ENCODE results near the gene DOCK3. TPM values are rescaled to one million over a fixed set of nuclear protein-coding genes. Genes with fewer than 3 reads are reported as not detected.

The DOCK3 gene
- polyA plus RNA-seq, 2 of the 4 experiments (the other 2 are of a cell fraction): 0.40 to 0.46 TPM

- no peak overlapping the region for H3K4me3 ChIP-seq
- POLR2A ChIA-PET: no interaction called here
- no peaks in the 10 kb centered on the region for H3K4me1 ChIP-seq
- no peaks in the 10 kb centered on the region for H3K9me3 ChIP-seq
- ATAC-seq: no peak
- CTCF ChIA-PET: no interaction called here
- no peak overlapping the region for H3K4me2 ChIP-seq
- TF ChIP-seq HEYL (CRISPR knock-in tag; IDR thresholded peaks at IDR 0.05) (no peak), ESRRA (IDR thresholded peaks at IDR 0.05; ENCODE audit: borderline replicate concordance, low read length) (no peak), NPAS2 (CRISPR knock-in tag; IDR thresholded peaks at IDR 0.05; ENCODE audit: borderline replicate concordance) (no peak), HDAC2 (IDR thresholded peaks at IDR 0.05) (no peak), EP300 (IDR thresholded peaks at IDR 0.05) (no peak)
- WGBS (ENCODE audit: missing lambda C conversion rate): 0% methylated on average over 1 of the region's 1 CpG
- H3K27ac ChIP-seq: no peak overlapping the region
- FAIRE-seq: no peak
- no peak for DNase-seq (ENCODE audit: low read depth in 1 of 2, low spot score in 1 of 2)
Measured at GRCh38 chr3:50995085-50995824, 320.5 kb downstream of the DOCK3 start.

- POLR2A ChIA-PET: no interaction called here
- no peak for FAIRE-seq
Measured at GRCh38 chr3:51002495-51002894, 327.8 kb downstream of the DOCK3 start.

GRCh38 chr3:51004235-51004634 is 329.5 kb downstream of the DOCK3 start:
- H3K27ac ChIP-seq: no peak overlapping the region
- H3K4me3 ChIP-seq: no peak overlapping the region
- TF ChIP-seq POLR2A (IDR thresholded peaks at IDR 0.05; ENCODE audit: low read length) (no peak), FOSL2 (IDR thresholded peaks at IDR 0.05) (no peak), FOSL2 (CRISPR knock-in tag; IDR thresholded peaks at IDR 0.05) (no peak), ZFP36 (IDR thresholded peaks at IDR 0.05; ENCODE audit: borderline replicate concordance, partially characterized antibody) (no peak), JUNB (IDR thresholded peaks at IDR 0.05) (no peak), JUN (IDR thresholded peaks at IDR 0.05) (no peak), KDM1A (IDR thresholded peaks at IDR 0.05; ENCODE audit: low read depth) (no peak), NR3C1 (IDR thresholded peaks at IDR 0.05) (no peak), GATA3 (IDR thresholded peaks at IDR 0.05; ENCODE audit: borderline replicate concordance) (no peak), CHD4 (IDR thresholded peaks at IDR 0.05; ENCODE audit: borderline replicate concordance) (no peak), POLR2AphosphoS2 (conservative IDR thresholded peaks at IDR 0.05; ENCODE audit: low read length) (no peak), ESRRA (IDR thresholded peaks at IDR 0.05; ENCODE audit: borderline replicate concordance, low read length) (no peak), EHMT2 (IDR thresholded peaks at IDR 0.05; ENCODE audit: low read depth) (no peak), CTCF (IDR thresholded peaks at IDR 0.05) (no peak)
- CTCF ChIA-PET: no interaction called here
- no peak overlapping the region for H3K4me2 ChIP-seq
- no peak for ATAC-seq
- FAIRE-seq: no peak
- no peaks in the 10 kb centered on the region for H3K9me3 ChIP-seq
- WGBS (ENCODE audit: missing lambda C conversion rate): 0% methylated on average over 2 of the region's 2 CpGs
- DNase-seq (ENCODE audit: low read depth in 1 of 2, low spot score in 1 of 2): no peak
- POLR2A ChIA-PET: no interaction called here
- H3K4me1 ChIP-seq: no peaks in the 10 kb centered on the region

More at GRCh38 chr3:51002495-51002894, 327.8 kb downstream of the DOCK3 start:
- no peak overlapping the region for H3K27ac ChIP-seq
- no peaks in the 10 kb centered on the region for H3K9me3 ChIP-seq
- CTCF ChIA-PET: interaction anchor here (1.1 kb wide), 1 partner anchor 98 kb away, joined by 4 read pairs; no protein-coding TSS in a partner anchor
- no peak overlapping the region for H3K4me2 ChIP-seq
- DNase-seq (ENCODE audit: low read depth in 1 of 2, low spot score in 1 of 2): no peak
- H3K4me1 ChIP-seq: no peaks in the 10 kb centered on the region
- ATAC-seq: no peak
- H3K4me3 ChIP-seq: no peak overlapping the region
- no peak for TF ChIP-seq KDM1A (IDR thresholded peaks at IDR 0.05; ENCODE audit: low read depth)

GRCh38 chr3:51024121-51024520 is 349.4 kb downstream of the DOCK3 start:
- FAIRE-seq: no peak
- ChIA-PET POLR2A (no interaction called here), CTCF (no interaction called here)
- Histone ChIP-seq H3K9me3 (no peaks in the 10 kb centered on the region), H3K4me1 (no peaks in the 10 kb centered on the region), H3K27ac (no peak overlapping the region), H3K4me3 (no peak overlapping the region), H3K4me2 (no peak overlapping the region)
- ATAC-seq: no peak
- DNase-seq (ENCODE audit: low read depth in 1 of 2, low spot score in 1 of 2): no peak
- no peak for TF ChIP-seq PBX3 (IDR thresholded peaks at IDR 0.05)
- no peak for TF ChIP-seq USF2 (IDR thresholded peaks at IDR 0.05)
- no peak for TF ChIP-seq CBX8 (IDR thresholded peaks at IDR 0.05)
- no peak for TF ChIP-seq ZNF302 (CRISPR knock-in tag; IDR thresholded peaks at IDR 0.05)
- no peak for TF ChIP-seq HDAC2 (IDR thresholded peaks at IDR 0.05)
- TF ChIP-seq KDM1A (IDR thresholded peaks at IDR 0.05; ENCODE audit: low read depth): no peak
- TF ChIP-seq CHD2 (IDR thresholded peaks at IDR 0.05; ENCODE audit: low read length, partially characterized antibody): no peak
- no peak for TF ChIP-seq RNF2 (IDR thresholded peaks at IDR 0.05; ENCODE audit: borderline replicate concordance, low read depth)
- TF ChIP-seq RFX5 (IDR thresholded peaks at IDR 0.05): no peak
- TF ChIP-seq RCOR1 (IDR thresholded peaks at IDR 0.05; ENCODE audit: low read depth, low read length): no peak
- TF ChIP-seq CHD4 (IDR thresholded peaks at IDR 0.05; ENCODE audit: borderline replicate concordance): no peak
- TF ChIP-seq HOXB5 (CRISPR knock-in tag; IDR thresholded peaks at IDR 0.05): no peak
- no peak for TF ChIP-seq ZSCAN20 (CRISPR knock-in tag; IDR thresholded peaks at IDR 0.05)
- TF ChIP-seq NR3C1 (IDR thresholded peaks at IDR 0.05): no peak
- no peak for TF ChIP-seq JUN (IDR thresholded peaks at IDR 0.05)
- no peak for TF ChIP-seq HOXB13 (CRISPR knock-in tag; IDR thresholded peaks at IDR 0.05; ENCODE audit: low read depth)

Data from A549 (cell line).